WI38 (cell line): ENCODE measurements around the gene HTRA3.

Experiments
- H3K4me3 ChIP-seq: 2 replicates; pipeline ENCODE4 v1.5.1; 2011; ENCODE audit warnings: low read depth, mild to moderate bottlenecking, control low read depth, low read length
- CTCF ChIP-seq: IDR thresholded peaks from 2 replicates; pipeline ENCODE4 v1.5.1; 2012; ENCODE audit warnings: low read depth, mild to moderate bottlenecking, control low read depth, low read length

The HTRA3 gene

GRCh38 chr4:8239661-8240060 is 29.9 kb upstream of the HTRA3 start:
- TF ChIP-seq CTCF = no peak
- H3K4me3 ChIP-seq = no peak overlapping the region

GRCh38 chr4:8240211-8241041 is 29.1 kb upstream of the HTRA3 start:
- no peak for TF ChIP-seq CTCF
- no peak overlapping the region for H3K4me3 ChIP-seq

- H3K4me3 ChIP-seq = no peak overlapping the region
- TF ChIP-seq CTCF = no peak
Observed at GRCh38 chr4:8241211-8241779, 28.3 kb upstream of the HTRA3 start.

- peak; percentile 86 for TF ChIP-seq CTCF
- H3K4me3 ChIP-seq = no peak overlapping the region
Observed at GRCh38 chr4:8241895-8242696, 27.5 kb upstream of the HTRA3 start.

- H3K4me3 ChIP-seq = no peak overlapping the region
- no peak for TF ChIP-seq CTCF
Observed at GRCh38 chr4:8242782-8243560, 26.6 kb upstream of the HTRA3 start.

- no peak for TF ChIP-seq CTCF
- no peak overlapping the region for H3K4me3 ChIP-seq
Observed at GRCh38 chr4:8244001-8244757, 25.4 kb upstream of the HTRA3 start.
